Smooth muscle cell (in vitro differentiated cells): ENCODE results near the gene POLR3A. TPM values are rescaled to one million over a fixed set of nuclear protein-coding genes. Genes with fewer than 3 reads are reported as not detected.
"Not testable (repeated sequence)": the region's sequence is repeated elsewhere in the genome, so short reads cannot be mapped to it uniquely, and the experiment has no call there.

Source experiments
- DNase-seq: peaks from one replicate; lab custom pipeline; 2025; ENCODE audit not compliant: unreplicated experiment; lab: John Stamatoyannopoulos, UW
- H2AFZ ChIP-seq: fragments of 200-600 bp; sonication (generic); 2 replicates; pipeline ENCODE4 v1.6.0; 2016; ENCODE audit warnings: antibody characterized with exemption, low read depth, mild to moderate bottlenecking
- H3F3A ChIP-seq: fragments of 200-600 bp; sonication (generic); 2 replicates; pipeline ENCODE4 v1.6.0; 2017; ENCODE audit warnings: antibody characterized with exemption, low read depth
- H3K27ac ChIP-seq: fragments of 200-600 bp; sonication (generic); 2 replicates; pipeline ENCODE4 v1.5.1; 2016; ENCODE audit warnings: low read depth, mild to moderate bottlenecking
- H3K27me3 ChIP-seq: fragments of 200-600 bp; sonication (generic); 2 replicates; pipeline ENCODE4 v1.6.1; 2016; ENCODE audit warnings: low read depth, mild to moderate bottlenecking
- H3K36me3 ChIP-seq: fragments of 200-600 bp; sonication (generic); 2 replicates; pipeline ENCODE4 v1.5.1; 2016; ENCODE audit warnings: low read depth
- H3K4me1 ChIP-seq: fragments of 200-600 bp; sonication (generic); 2 replicates; pipeline ENCODE4 v1.5.1; 2016; ENCODE audit warnings: low read depth
- H3K4me2 ChIP-seq: fragments of 200-600 bp; sonication (generic); 2 replicates; pipeline ENCODE4 v1.6.0; 2016; ENCODE audit warnings: mild to moderate bottlenecking
- H3K4me3 ChIP-seq: fragments of 200-600 bp; sonication (generic); 2 replicates; pipeline ENCODE4 v1.5.1; 2016; ENCODE audit warnings: mild to moderate bottlenecking
- H3K79me2 ChIP-seq: fragments of 200-600 bp; sonication (generic); 2 replicates; pipeline ENCODE4 v1.6.0; 2016; ENCODE audit warnings: low read depth, mild to moderate bottlenecking
- H3K9ac ChIP-seq: fragments of 200-600 bp; sonication (generic); 2 replicates; pipeline ENCODE4 v1.6.0; 2016; ENCODE audit warnings: low read depth
- H3K9me3 ChIP-seq: fragments of 200-600 bp; sonication (generic); replicated peaks from 2 replicates; pipeline ENCODE4 v1.5.1; 2016; ENCODE audit warnings: low read depth
- H4K20me1 ChIP-seq: fragments of 200-600 bp; sonication (generic); 2 replicates; pipeline ENCODE4 v1.6.0; 2016; ENCODE audit warnings: low read depth
- WGBS: methylation state at CpG from one replicate; pipeline ENCODE4 v1.1.7; 2016; ENCODE audit warnings: low lambda C conversion rate; 5-methylcytosine and 5-hydroxymethylcytosine counted together
- polyA plus RNA-seq: library from polyadenylated mRNA; unstranded; fragments of >200 nt; fragmentation: Nextera tagmentation; extraction: Ambion mirVana; gene quantifications from 2 replicates; pipeline ENCODE4 v1.2.1, GENCODE V29; 2016
- total RNA-seq: library from RNA; depleted of rRNA; stranded (reverse); fragments of >200 nt; gene quantifications from 2 replicates; pipeline ENCODE4 v1.2.3, GENCODE V29; 2014
- TF ChIP-seq, protein P1 (sequence below): fragments of 200-600 bp; sonication (generic); IDR thresholded peaks from 2 replicates; pipeline ENCODE4 v1.5.1; 2017; ENCODE audit warnings: borderline replicate concordance, mild to moderate bottlenecking, antibody characterized with exemption; ENCODE audit not compliant: insufficient read depth, poor library complexity, severe bottlenecking

The POLR3A gene
- total and polyA plus RNA-seq, 2 experiments from 2014 or later = 13.8 to 14.9 TPM

GRCh38 chr10:78000956-78001472 lies 28.3 kb downstream of the POLR3A start:
- H3K36me3 ChIP-seq = peaks cover 34% of the 10 kb centered on the region
- TF ChIP-seq, protein P1, sequence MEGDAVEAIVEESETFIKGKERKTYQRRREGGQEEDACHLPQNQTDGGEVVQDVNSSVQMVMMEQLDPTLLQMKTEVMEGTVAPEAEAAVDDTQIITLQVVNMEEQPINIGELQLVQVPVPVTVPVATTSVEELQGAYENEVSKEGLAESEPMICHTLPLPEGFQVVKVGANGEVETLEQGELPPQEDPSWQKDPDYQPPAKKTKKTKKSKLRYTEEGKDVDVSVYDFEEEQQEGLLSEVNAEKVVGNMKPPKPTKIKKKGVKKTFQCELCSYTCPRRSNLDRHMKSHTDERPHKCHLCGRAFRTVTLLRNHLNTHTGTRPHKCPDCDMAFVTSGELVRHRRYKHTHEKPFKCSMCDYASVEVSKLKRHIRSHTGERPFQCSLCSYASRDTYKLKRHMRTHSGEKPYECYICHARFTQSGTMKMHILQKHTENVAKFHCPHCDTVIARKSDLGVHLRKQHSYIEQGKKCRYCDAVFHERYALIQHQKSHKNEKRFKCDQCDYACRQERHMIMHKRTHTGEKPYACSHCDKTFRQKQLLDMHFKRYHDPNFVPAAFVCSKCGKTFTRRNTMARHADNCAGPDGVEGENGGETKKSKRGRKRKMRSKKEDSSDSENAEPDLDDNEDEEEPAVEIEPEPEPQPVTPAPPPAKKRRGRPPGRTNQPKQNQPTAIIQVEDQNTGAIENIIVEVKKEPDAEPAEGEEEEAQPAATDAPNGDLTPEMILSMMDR = no peak

DNA sequence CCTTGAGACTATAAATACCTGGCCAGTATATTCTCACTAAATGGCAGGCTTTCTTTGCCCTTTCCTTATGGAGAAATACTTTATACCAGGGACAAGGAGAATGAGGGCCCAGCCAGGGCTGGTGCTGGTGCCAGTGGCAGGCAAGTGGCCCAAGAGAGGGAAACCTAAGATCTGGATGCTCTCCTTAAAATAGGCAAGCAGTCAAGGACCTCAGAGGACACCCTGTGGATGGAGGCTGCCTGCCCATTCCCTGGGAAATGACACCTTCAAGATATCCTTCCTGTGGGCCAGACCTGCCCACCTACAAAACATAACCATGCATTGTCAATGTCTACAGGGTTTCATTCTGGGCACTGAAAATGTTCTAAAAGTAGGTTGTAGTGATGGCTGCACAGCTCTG lies 29.1 kb downstream of the POLR3A start:
- TF ChIP-seq, protein P1 = no peak
- Histone ChIP-seq H3K27ac (no peak overlapping the region), H2AFZ (no peak overlapping the region), H3K36me3 (peaks cover 34% of the 10 kb centered on the region), H3K4me2 (no peak overlapping the region), H3K9me3 (no peaks in the 10 kb centered on the region), H3K27me3 (no peaks in the 10 kb centered on the region), H3K4me3 (no peak overlapping the region), H4K20me1 (no peaks in the 10 kb centered on the region), H3K79me2 (no peaks in the 10 kb centered on the region), H3K9ac (no peak overlapping the region), H3K4me1 (no peaks in the 10 kb centered on the region), H3F3A (no peaks in the 10 kb centered on the region)
- no peak for DNase-seq

More at GRCh38 chr10:78000956-78001472, 28.3 kb downstream of the POLR3A start:
- Histone ChIP-seq H3K9me3 (no peaks in the 10 kb centered on the region), H3K9ac (no peak overlapping the region), H3K27me3 (no peaks in the 10 kb centered on the region), H3K4me1 (no peaks in the 10 kb centered on the region), H3K4me2 (no peak overlapping the region), H3K27ac (no peak overlapping the region), H4K20me1 (no peaks in the 10 kb centered on the region), H2AFZ (no peak overlapping the region), H3F3A (no peaks in the 10 kb centered on the region), H3K4me3 (no peak overlapping the region), H3K79me2 (no peaks in the 10 kb centered on the region)
- WGBS = 95% methylated on average over 6 of the region's 6 CpGs
- no peak for DNase-seq

- not testable (repeated sequence) for H3K79me2 ChIP-seq, H2AFZ ChIP-seq, H3F3A ChIP-seq, H3K9ac ChIP-seq, H3K9me3 ChIP-seq, H3K27me3 ChIP-seq, H4K20me1 ChIP-seq, DNase-seq, H3K4me1 ChIP-seq, H3K27ac ChIP-seq, H3K4me3 ChIP-seq, H3K4me2 ChIP-seq
- 99% methylated on average over 5 of the region's 5 CpGs for WGBS
- peaks cover 31% of the 10 kb centered on the region for H3K36me3 ChIP-seq
These were observed 30.5 kb downstream of the POLR3A start for GRCh38 chr10:77998780-77999179.

GRCh38 chr10:77993620-77994019 lies 35.7 kb downstream of the POLR3A start:
- whole genome bisulfite sequencing = 96% methylated on average over 3 of the region's 3 CpGs
- no peak overlapping the region for H2AFZ ChIP-seq

More at GRCh38 chr10:77993620-77994019, 35.7 kb downstream of the POLR3A start:
- Histone ChIP-seq H3F3A (no peaks in the 10 kb centered on the region), H3K27ac (no peak overlapping the region), H3K9me3 (no peaks in the 10 kb centered on the region), H3K79me2 (no peaks in the 10 kb centered on the region), H3K27me3 (no peaks in the 10 kb centered on the region), H3K36me3 (peaks cover 26% of the 10 kb centered on the region), H3K4me1 (peaks cover 10% of the 10 kb centered on the region), H4K20me1 (peaks cover 9% of the 10 kb centered on the region), H3K4me3 (no peak overlapping the region), H3K4me2 (no peak overlapping the region), H3K9ac (no peak overlapping the region)
- DNase-seq = no peak
- TF ChIP-seq, protein P1 = no peak
